CD8-positive, alpha-beta memory T cell (primary cell): ENCODE data around the gene CHRNA10. TPM values are rescaled to one million over a fixed set of nuclear protein-coding genes. Genes with fewer than 3 reads are reported as not detected.
A peak's percentile ranks its signal among the peaks of the same experiment; 100 is the strongest.

Source experiments
- CTCF ChIA-PET: fragments of 350-600 bp; sonication (Branson Sonifier 250); formaldehyde crosslinking; loops from one replicate; lab custom pipeline; 2021; ENCODE audit warnings: antibody characterized with exemption; lab: Charles Lee
- POLR2A ChIA-PET: fragments of 350-600 bp; sonication (Branson Sonifier 250); formaldehyde crosslinking; loops from one replicate; lab custom pipeline; 2021; ENCODE audit warnings: antibody characterized with exemption; lab: Charles Lee
- DNase-seq, 5 donors: peaks; one replicate each; pipeline versions ENCODE4 v3.0.0 to v3.0.0-alpha.2; 2020 to 2022; ENCODE audit warnings: mixed read lengths in 1 of 5
- H3K27ac ChIP-seq: one replicate; pipeline ENCODE4 v1.7.0; 2013; ENCODE audit warnings: low read depth, mild to moderate bottlenecking, low read length, moderate library complexity
- H3K27me3 ChIP-seq: 2 replicates; pipeline ENCODE4 v1.7.0; 2013; ENCODE audit warnings: low read length, mild to moderate bottlenecking; ENCODE audit not compliant: insufficient read depth, poor library complexity, severe bottlenecking
- H3K36me3 ChIP-seq: 2 replicates; pipeline ENCODE4 v1.7.0; 2013; ENCODE audit warnings: mild to moderate bottlenecking, low read length, moderate library complexity; ENCODE audit not compliant: insufficient read depth
- H3K4me1 ChIP-seq: 2 replicates; pipeline ENCODE4 v1.7.0; 2013; ENCODE audit warnings: mild to moderate bottlenecking, low read length, moderate library complexity; ENCODE audit not compliant: insufficient read depth
- H3K4me3 ChIP-seq: 2 replicates; pipeline ENCODE4 v1.7.0; 2013; ENCODE audit warnings: mild to moderate bottlenecking, low read length
- H3K9me3 ChIP-seq: 2 replicates; pipeline ENCODE4 v1.7.0; 2013; ENCODE audit warnings: mild to moderate bottlenecking, low read length
- H3K27ac Mint-ChIP-seq, 8 donors: one replicate each; pipeline ENCODE4 v1.8.0; 2020 to 2021; ENCODE audit warnings: mixed read lengths in 8 of 8, mild to moderate bottlenecking in 6 of 8, inconsistent platforms in 3 of 8, moderate library complexity in 3 of 8
- H3K27me3 Mint-ChIP-seq, 2 donors: one replicate each; pipeline ENCODE4 v1.8.0; 2020 to 2021; ENCODE audit warnings: mixed read lengths in 2 of 2, mild to moderate bottlenecking in 1 of 2, moderate library complexity in 1 of 2
- H3K36me3 Mint-ChIP-seq, 3 donors: one replicate each; pipeline ENCODE4 v1.8.0; 2020 to 2021; ENCODE audit warnings: mixed read lengths in 3 of 3, inconsistent platforms in 1 of 3, mild to moderate bottlenecking in 1 of 3
- H3K4me1 Mint-ChIP-seq, 3 donors: one replicate each; pipeline ENCODE4 v1.8.0; 2020 to 2021; ENCODE audit warnings: mixed read lengths in 3 of 3, inconsistent platforms in 1 of 3, mild to moderate bottlenecking in 1 of 3
- H3K4me3 Mint-ChIP-seq, 7 donors: one replicate each; pipeline ENCODE4 v1.8.0; 2020 to 2021; ENCODE audit warnings: mixed read lengths in 7 of 7, mild to moderate bottlenecking in 6 of 7, moderate library complexity in 4 of 7, inconsistent platforms in 2 of 7
- H3K9me3 Mint-ChIP-seq, 5 donors: one replicate each; pipeline ENCODE4 v1.8.0; 2020 to 2022; ENCODE audit warnings: mixed read lengths in 5 of 5, mild to moderate bottlenecking in 3 of 5, moderate library complexity in 2 of 5, inconsistent platforms in 1 of 5
- polyA plus RNA-seq: library from polyadenylated mRNA; unstranded; fragments of 300-500 nt; fragmentation: Illumina TruSeq; gene quantifications from one replicate; pipeline ENCODE4 v1.2.3, GENCODE V29; 2021
- total RNA-seq, 2 experiments: library from RNA; stranded (reverse); gene quantifications; one replicate each; pipeline ENCODE4 v1.2.3, GENCODE V29; 2021

Gene CHRNA10
- total RNA-seq (1 to 10 TPM; 1.1 to 1.6 TPM), polyA plus RNA-seq (0.10 TPM)

GRCh38 chr11:3671334-3672254 lies at the start of gene CHRNA10:
TSS of gene CHRNA10 (minus strand) at chr11:3671384. CDS start at chr11:3671312, 72 bp downstream.
- H3K9me3 Mint-ChIP-seq, result no peaks in the 10 kb centered on the region
- H3K27ac Mint-ChIP-seq, result peak within 1 kb of the TSS in 6 of 8 donors; percentile 18 to 89 (median 61)
- no peaks in the 10 kb centered on the region for H3K4me1 ChIP-seq
- peaks cover 9 to 93% (median 26%) of the 10 kb centered on the region in 3 donors for H3K36me3 Mint-ChIP-seq
- no peak within 1 kb of the TSS for H3K4me3 Mint-ChIP-seq
- H3K4me3 ChIP-seq, result no peak within 1 kb of the TSS
- CTCF ChIA-PET, result no interaction called here
- POLR2A ChIA-PET, result no interaction called here
- H3K27me3 ChIP-seq, result no peaks in the 10 kb centered on the region
- no peaks in the 10 kb centered on the region for H3K4me1 Mint-ChIP-seq
- no peak for DNase-seq
- peaks cover 23% of the 10 kb centered on the region for H3K36me3 ChIP-seq
- no peaks in the 10 kb centered on the region for H3K9me3 ChIP-seq
- H3K27ac ChIP-seq, result no peak within 1 kb of the TSS
- no peaks in the 10 kb centered on the region for H3K27me3 Mint-ChIP-seq

- peak overlapping the region in 4 of 8 donors; percentile 17 to 61 (median 42) for H3K27ac Mint-ChIP-seq
- H3K4me1 Mint-ChIP-seq, result peaks cover 0 to 5% (median 4%) of the 10 kb centered on the region in 3 donors
- H3K9me3 ChIP-seq, result no peaks in the 10 kb centered on the region
- H3K9me3 Mint-ChIP-seq, result no peaks in the 10 kb centered on the region
- no peak overlapping the region for H3K4me3 Mint-ChIP-seq
- H3K27me3 Mint-ChIP-seq, result no peaks in the 10 kb centered on the region
- H3K27me3 ChIP-seq, result no peaks in the 10 kb centered on the region
- H3K36me3 Mint-ChIP-seq, result peaks cover 0 to 82% (median 14%) of the 10 kb centered on the region in 3 donors
- H3K4me3 ChIP-seq, result no peak overlapping the region
- peaks cover 35% of the 10 kb centered on the region for H3K36me3 ChIP-seq
- POLR2A ChIA-PET, result no interaction called here
- no peaks in the 10 kb centered on the region for H3K4me1 ChIP-seq
- CTCF ChIA-PET, result no interaction called here
- DNase-seq, result no peak
- no peak overlapping the region for H3K27ac ChIP-seq
These were observed 41.1 kb upstream of the CHRNA10 start for GRCh38 chr11:3712274-3712673.

- POLR2A ChIA-PET, result interaction anchor here (0.7 kb wide), 1 partner anchor 382 kb away, joined by 10 read pairs; no protein-coding TSS in a partner anchor
- CTCF ChIA-PET, result interaction anchor here (2.2 kb wide), 1 partner anchor 98 kb away, joined by 6 read pairs; the partner anchor contains the start of gene PGAP2
- peaks cover 31% of the 10 kb centered on the region for H3K36me3 ChIP-seq
These were observed 39.5 kb upstream of the CHRNA10 start for GRCh38 chr11:3710485-3711259.

GRCh38 chr11:3709977-3710376 lies 38.8 kb upstream of the CHRNA10 start:
- H3K27me3 Mint-ChIP-seq, result no peaks in the 10 kb centered on the region
- ChIA-PET CTCF (interaction anchor here (2.2 kb wide), 1 partner anchor 99 kb away, joined by 6 read pairs; the partner anchor contains the start of gene PGAP2), POLR2A (interaction anchor here (0.7 kb wide), 1 partner anchor 383 kb away, joined by 10 read pairs; no protein-coding TSS in a partner anchor)
- Histone ChIP-seq H3K9me3 (no peaks in the 10 kb centered on the region), H3K27ac (no peak overlapping the region), H3K36me3 (peaks cover 35% of the 10 kb centered on the region), H3K27me3 (no peaks in the 10 kb centered on the region), H3K4me1 (no peaks in the 10 kb centered on the region), H3K4me3 (no peak overlapping the region)
- no peak overlapping the region for H3K4me3 Mint-ChIP-seq
- peaks cover 3 to 81% (median 23%) of the 10 kb centered on the region in 3 donors for H3K36me3 Mint-ChIP-seq
- H3K27ac Mint-ChIP-seq, result no peak overlapping the region
- H3K9me3 Mint-ChIP-seq, result no peaks in the 10 kb centered on the region
- peaks cover 0 to 5% (median 4%) of the 10 kb centered on the region in 3 donors for H3K4me1 Mint-ChIP-seq
- no peak for DNase-seq

More at GRCh38 chr11:3710485-3711259, 39.5 kb upstream of the CHRNA10 start:
- no peak overlapping the region for H3K4me3 ChIP-seq
- no peak for DNase-seq
- Mint-ChIP-seq H3K36me3 (peaks cover 0 to 80% (median 19%) of the 10 kb centered on the region in 3 donors), H3K9me3 (no peaks in the 10 kb centered on the region), H3K4me3 (no peak overlapping the region), H3K27ac (peak overlapping the region in 4 of 8 donors; percentile 19 to 84 (median 62)), H3K27me3 (no peaks in the 10 kb centered on the region), H3K4me1 (peaks cover 0 to 5% (median 4%) of the 10 kb centered on the region in 3 donors)
- no peaks in the 10 kb centered on the region for H3K27me3 ChIP-seq
- H3K9me3 ChIP-seq, result no peaks in the 10 kb centered on the region
- no peak overlapping the region for H3K27ac ChIP-seq
- H3K4me1 ChIP-seq, result no peaks in the 10 kb centered on the region

- Histone ChIP-seq H3K27me3 (no peaks in the 10 kb centered on the region), H3K4me1 (no peaks in the 10 kb centered on the region), H3K9me3 (no peaks in the 10 kb centered on the region), H3K27ac (no peak overlapping the region), H3K36me3 (peaks cover 31% of the 10 kb centered on the region), H3K4me3 (no peak overlapping the region)
- Mint-ChIP-seq H3K27ac (peak overlapping the region in 1 of 8 donors; percentile 45), H3K36me3 (peaks cover 8 to 80% (median 29%) of the 10 kb centered on the region in 3 donors), H3K27me3 (no peaks in the 10 kb centered on the region), H3K4me1 (peaks cover 0 to 4% (median 0%) of the 10 kb centered on the region in 3 donors), H3K9me3 (no peaks in the 10 kb centered on the region), H3K4me3 (no peak overlapping the region)
- ChIA-PET CTCF (no interaction called here), POLR2A (no interaction called here)
- DNase-seq, result no peak
These were observed 36.0 kb upstream of the CHRNA10 start for GRCh38 chr11:3707176-3707575.

- Mint-ChIP-seq H3K9me3 (no peaks in the 10 kb centered on the region), H3K4me3 (no peak overlapping the region), H3K27ac (peak overlapping the region in 3 of 8 donors; percentile 6 to 32 (median 10)), H3K36me3 (peaks cover 8 to 81% (median 32%) of the 10 kb centered on the region in 3 donors), H3K27me3 (no peaks in the 10 kb centered on the region), H3K4me1 (peaks cover 0 to 3% (median 0%) of the 10 kb centered on the region in 3 donors)
- POLR2A ChIA-PET, result no interaction called here
- CTCF ChIA-PET, result no interaction called here
- no peak for DNase-seq
- peaks cover 50% of the 10 kb centered on the region for H3K36me3 ChIP-seq
- no peak overlapping the region for H3K27ac ChIP-seq
- H3K9me3 ChIP-seq, result no peaks in the 10 kb centered on the region
- no peaks in the 10 kb centered on the region for H3K4me1 ChIP-seq
- no peak overlapping the region for H3K4me3 ChIP-seq
- no peaks in the 10 kb centered on the region for H3K27me3 ChIP-seq
These were observed 32.2 kb upstream of the CHRNA10 start for GRCh38 chr11:3703383-3703782.

- ChIA-PET CTCF (no interaction called here), POLR2A (no interaction called here)
- no peaks in the 10 kb centered on the region for H3K4me1 ChIP-seq
- Mint-ChIP-seq H3K27ac (peak overlapping the region in 2 of 8 donors; percentile 42 to 43), H3K36me3 (peaks cover 8 to 83% (median 28%) of the 10 kb centered on the region in 3 donors), H3K4me1 (peaks cover 0 to 3% (median 0%) of the 10 kb centered on the region in 3 donors), H3K27me3 (no peaks in the 10 kb centered on the region), H3K4me3 (no peak overlapping the region), H3K9me3 (no peaks in the 10 kb centered on the region)
- peaks cover 57% of the 10 kb centered on the region for H3K36me3 ChIP-seq
- DNase-seq, result no peak
- no peak overlapping the region for H3K27ac ChIP-seq
- no peaks in the 10 kb centered on the region for H3K9me3 ChIP-seq
- H3K4me3 ChIP-seq, result no peak overlapping the region
- H3K27me3 ChIP-seq, result no peaks in the 10 kb centered on the region
These were observed 29.7 kb upstream of the CHRNA10 start for GRCh38 chr11:3700910-3701309.
